Gastrocnemius medialis (tissue), 4 donors: ENCODE results near the gene GCSAM.

ENCODE experiments used
- CTCF ChIP-seq, 5 experiments: fragments of 450-650 bp in 3 of 5; fragments of 200-600 bp in 2 of 5; sonication (generic) in 2 of 5; IDR thresholded peaks in 4 of 5; conservative IDR thresholded peaks in 1 of 5; 1 replicate in 4 of 5; 2 replicates in 1 of 5; pipeline ENCODE4 v1.5.1; 2016 to 2019; ENCODE audit warnings: antibody characterized with exemption in 5 of 5, mild to moderate bottlenecking in 3 of 5, moderate library complexity in 3 of 5
- POLR2A ChIP-seq, 2 donors: fragments of 450-650 bp; IDR thresholded peaks; one replicate each; pipeline ENCODE4 v1.6.1; 2017; ENCODE audit warnings: antibody characterized with exemption in 2 of 2, mild to moderate bottlenecking in 2 of 2, moderate library complexity in 2 of 2

DNA sequence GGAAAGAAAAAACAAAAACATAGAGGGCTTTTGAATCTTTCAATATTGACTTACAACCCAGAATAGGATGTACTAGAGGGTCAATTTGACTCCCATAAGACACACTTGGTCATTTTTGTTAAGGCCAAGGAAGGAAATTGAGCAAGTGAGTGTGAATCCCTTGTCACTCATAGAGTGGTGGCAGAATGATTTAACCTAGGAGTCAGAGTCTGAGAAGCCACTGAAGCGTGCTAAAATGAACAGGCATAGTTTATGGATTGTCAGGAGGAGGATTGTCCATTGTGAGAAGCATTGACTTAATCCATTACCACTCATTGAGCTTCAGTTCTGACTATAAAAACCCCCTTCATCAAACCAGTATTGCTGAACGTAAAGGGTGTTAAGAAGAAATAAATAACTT is 8.2 kb upstream of the GCSAM start:
- TF ChIP-seq CTCF (IDR thresholded peaks at IDR 0.05 in 4 of 5, conservative IDR thresholded peaks at IDR 0.05 in 1 of 5) (no peak), POLR2A (IDR thresholded peaks at IDR 0.05) (no peak)
